ENCODE data around the gene ETV3. TPM values are rescaled to one million over a fixed set of nuclear protein-coding genes. Genes with fewer than 3 reads are reported as not detected.

ETV3 gene
- total RNA-seq, 2 donors from 2014 or later: 11.8 to 31.7 TPM

- DNase-seq (ENCODE audit: low spot score): no peak
- Histone ChIP-seq H3K27ac (no peak overlapping the region), H3K4me3 (no peak overlapping the region), H3K27me3 (replicated peaks; ENCODE audit: insufficient read depth) (no peaks in the 10 kb centered on the region), H3K36me3 (no peaks in the 10 kb centered on the region), H3K4me1 (ENCODE audit: control insufficient read depth in 1 of 2, low read depth in 2 of 2) (peaks cover 0 to 3% of the 10 kb centered on the region in 2 donors), H3K9me3 (no peaks in the 10 kb centered on the region)
- TF ChIP-seq CTCF (IDR thresholded peaks at IDR 0.05): no peak
- ATAC-seq (ENCODE audit: insufficient number of reproducible peaks, low FRiP score, low read depth): no peak
Measured at GRCh38 chr1:157089789-157090188, 48.4 kb downstream of the ETV3 start.

- no peak for TF ChIP-seq CTCF (IDR thresholded peaks at IDR 0.05)
- Histone ChIP-seq H3K4me3 (no peak overlapping the region), H3K9me3 (no peaks in the 10 kb centered on the region), H3K36me3 (no peaks in the 10 kb centered on the region), H3K4me1 (ENCODE audit: control insufficient read depth in 1 of 2, low read depth in 2 of 2) (peaks cover 0 to 3% of the 10 kb centered on the region in 2 donors), H3K27ac (no peak overlapping the region), H3K27me3 (replicated peaks; ENCODE audit: insufficient read depth) (no peaks in the 10 kb centered on the region)
- ATAC-seq (ENCODE audit: insufficient number of reproducible peaks, low FRiP score, low read depth): no peak
- no peak for DNase-seq (ENCODE audit: low spot score)
Measured at GRCh38 chr1:157088607-157089006, 49.6 kb downstream of the ETV3 start.

- Histone ChIP-seq H3K4me1 (ENCODE audit: control insufficient read depth in 1 of 2, low read depth in 2 of 2) (peaks cover 0 to 3% of the 10 kb centered on the region in 2 donors), H3K27me3 (replicated peaks; ENCODE audit: insufficient read depth) (no peaks in the 10 kb centered on the region), H3K36me3 (no peaks in the 10 kb centered on the region), H3K27ac (no peak overlapping the region), H3K9me3 (no peaks in the 10 kb centered on the region), H3K4me3 (no peak overlapping the region)
- ATAC-seq (ENCODE audit: insufficient number of reproducible peaks, low FRiP score, low read depth) (no peak), DNase-seq (ENCODE audit: low spot score) (no peak)
- no peak for TF ChIP-seq CTCF (IDR thresholded peaks at IDR 0.05)
Measured at GRCh38 chr1:157087030-157087429, 51.2 kb downstream of the ETV3 start.

- DNase-seq (ENCODE audit: low spot score): no peak
- Histone ChIP-seq H3K4me3 (no peak overlapping the region), H3K4me1 (ENCODE audit: control insufficient read depth in 1 of 2, low read depth in 2 of 2) (peaks cover 0 to 3% of the 10 kb centered on the region in 2 donors), H3K27ac (no peak overlapping the region), H3K27me3 (replicated peaks; ENCODE audit: insufficient read depth) (no peaks in the 10 kb centered on the region), H3K9me3 (no peaks in the 10 kb centered on the region), H3K36me3 (no peaks in the 10 kb centered on the region)
- no peak for TF ChIP-seq CTCF (IDR thresholded peaks at IDR 0.05)
- no peak for ATAC-seq (ENCODE audit: insufficient number of reproducible peaks, low FRiP score, low read depth)
Measured at GRCh38 chr1:157086299-157086698, 51.9 kb downstream of the ETV3 start.

GRCh38 chr1:157085421-157085820 is 52.8 kb downstream of the ETV3 start:
- Histone ChIP-seq H3K4me3 (no peak overlapping the region), H3K9me3 (no peaks in the 10 kb centered on the region), H3K27ac (no peak overlapping the region), H3K27me3 (replicated peaks; ENCODE audit: insufficient read depth) (no peaks in the 10 kb centered on the region), H3K36me3 (no peaks in the 10 kb centered on the region), H3K4me1 (ENCODE audit: control insufficient read depth in 1 of 2, low read depth in 2 of 2) (peaks cover 0 to 2% of the 10 kb centered on the region in 2 donors)
- no peak for ATAC-seq (ENCODE audit: insufficient number of reproducible peaks, low FRiP score, low read depth)
- TF ChIP-seq CTCF (IDR thresholded peaks at IDR 0.05): no peak
- no peak for DNase-seq (ENCODE audit: low spot score)
